GM21737 (cell line): ENCODE measurements around the gene RAPGEF3.

Experiments used
- ATAC-seq: cut with Tn5 transposase; IDR thresholded peaks from one replicate; pipeline ENCODE4 v1.9.1; 2021; ENCODE audit warnings: mild to moderate bottlenecking, moderate library complexity; ENCODE audit not compliant: unreplicated experiment

RAPGEF3 gene, protein sequence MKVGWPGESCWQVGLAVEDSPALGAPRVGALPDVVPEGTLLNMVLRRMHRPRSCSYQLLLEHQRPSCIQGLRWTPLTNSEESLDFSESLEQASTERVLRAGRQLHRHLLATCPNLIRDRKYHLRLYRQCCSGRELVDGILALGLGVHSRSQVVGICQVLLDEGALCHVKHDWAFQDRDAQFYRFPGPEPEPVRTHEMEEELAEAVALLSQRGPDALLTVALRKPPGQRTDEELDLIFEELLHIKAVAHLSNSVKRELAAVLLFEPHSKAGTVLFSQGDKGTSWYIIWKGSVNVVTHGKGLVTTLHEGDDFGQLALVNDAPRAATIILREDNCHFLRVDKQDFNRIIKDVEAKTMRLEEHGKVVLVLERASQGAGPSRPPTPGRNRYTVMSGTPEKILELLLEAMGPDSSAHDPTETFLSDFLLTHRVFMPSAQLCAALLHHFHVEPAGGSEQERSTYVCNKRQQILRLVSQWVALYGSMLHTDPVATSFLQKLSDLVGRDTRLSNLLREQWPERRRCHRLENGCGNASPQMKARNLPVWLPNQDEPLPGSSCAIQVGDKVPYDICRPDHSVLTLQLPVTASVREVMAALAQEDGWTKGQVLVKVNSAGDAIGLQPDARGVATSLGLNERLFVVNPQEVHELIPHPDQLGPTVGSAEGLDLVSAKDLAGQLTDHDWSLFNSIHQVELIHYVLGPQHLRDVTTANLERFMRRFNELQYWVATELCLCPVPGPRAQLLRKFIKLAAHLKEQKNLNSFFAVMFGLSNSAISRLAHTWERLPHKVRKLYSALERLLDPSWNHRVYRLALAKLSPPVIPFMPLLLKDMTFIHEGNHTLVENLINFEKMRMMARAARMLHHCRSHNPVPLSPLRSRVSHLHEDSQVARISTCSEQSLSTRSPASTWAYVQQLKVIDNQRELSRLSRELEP

DNA sequence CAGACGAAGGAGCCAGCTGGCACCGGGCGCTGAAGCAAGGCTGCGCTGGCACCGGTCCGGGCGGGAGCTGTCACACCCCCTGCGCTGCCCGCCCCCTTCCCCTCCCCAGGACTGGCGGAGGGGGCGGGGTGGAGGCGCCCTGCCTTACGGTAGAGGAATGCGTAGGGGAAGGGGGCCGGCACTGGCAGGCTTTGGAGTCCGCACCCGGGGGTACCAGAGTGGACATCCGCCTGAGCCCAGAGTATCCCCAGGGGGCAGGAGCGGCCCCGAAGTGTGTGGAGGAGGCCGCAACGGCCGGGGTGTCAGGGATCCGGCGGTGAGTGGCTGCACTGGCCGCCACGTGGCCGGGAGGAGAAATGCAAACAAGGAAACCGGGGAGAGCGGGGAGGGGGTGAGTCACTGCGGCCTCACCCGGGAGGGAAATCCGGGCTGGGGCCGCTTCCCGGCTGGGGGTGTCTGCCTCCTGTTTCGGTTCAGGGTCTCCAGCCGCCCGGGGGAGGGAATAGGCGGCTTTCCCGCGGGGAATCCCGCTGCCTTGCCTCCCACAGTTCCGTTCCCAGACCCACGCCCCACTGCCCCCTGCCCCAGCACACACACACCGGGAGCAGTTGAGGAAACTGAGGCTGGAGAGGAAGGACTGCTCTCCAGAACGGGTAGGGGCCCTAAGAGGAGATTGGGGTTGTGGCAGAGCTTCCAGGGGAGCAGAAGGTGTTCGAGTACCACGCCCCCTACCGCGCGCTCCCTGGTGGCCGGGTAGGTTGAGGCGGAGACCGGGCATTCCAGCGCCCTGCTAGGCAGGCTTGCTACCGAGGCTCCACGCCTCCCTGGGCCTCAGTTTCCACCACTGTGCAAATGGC lies at the start of gene RAPGEF3:
TSS of gene RAPGEF3 (minus strand) at position 47 of the 857 bp plus-strand sequence. CDS start 324 bp downstream, outside the sequence.
- ATAC-seq = peak; percentile 60

DNA sequence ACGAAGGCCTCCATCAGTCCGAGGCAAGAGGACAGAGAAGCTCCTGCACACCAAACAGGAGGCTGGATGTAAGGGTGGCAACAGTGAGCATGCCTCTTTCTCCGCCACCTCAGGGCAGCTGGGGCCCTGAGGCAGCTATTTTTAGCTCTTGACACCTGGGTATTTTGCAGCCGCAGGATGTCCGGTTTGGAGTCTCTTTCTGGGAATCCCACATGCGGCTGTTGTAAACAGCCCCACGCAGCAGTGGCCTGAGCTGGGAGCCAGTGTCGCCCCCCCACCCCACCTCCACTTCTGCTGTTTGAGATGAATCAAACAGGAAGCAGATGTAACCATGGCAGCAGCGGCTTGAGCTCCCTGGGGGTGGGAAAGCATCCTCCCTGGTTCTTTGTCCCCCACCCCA lies 49.4 kb upstream of the RAPGEF3 start:
- ATAC-seq = peak; percentile 39

DNA sequence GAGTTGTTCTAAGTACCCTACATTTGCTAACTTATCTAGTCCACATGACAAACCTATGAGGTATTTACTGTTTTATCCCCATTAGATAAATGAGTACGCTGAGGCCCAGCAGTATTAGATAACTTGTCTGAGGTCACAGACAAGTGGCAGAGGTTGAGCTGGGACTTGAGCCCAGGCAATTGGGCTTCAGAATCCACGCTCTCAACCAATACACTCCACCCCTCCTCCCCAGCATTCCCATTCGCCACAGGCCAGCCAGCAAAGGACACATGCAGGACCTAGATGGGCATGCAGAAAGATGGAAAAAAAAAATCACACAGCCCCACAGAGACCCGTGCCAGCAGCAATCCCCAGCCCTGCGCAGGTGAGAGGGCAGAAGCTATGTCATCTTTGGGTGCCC lies 48.7 kb upstream of the RAPGEF3 start:
- no peak for ATAC-seq

DNA sequence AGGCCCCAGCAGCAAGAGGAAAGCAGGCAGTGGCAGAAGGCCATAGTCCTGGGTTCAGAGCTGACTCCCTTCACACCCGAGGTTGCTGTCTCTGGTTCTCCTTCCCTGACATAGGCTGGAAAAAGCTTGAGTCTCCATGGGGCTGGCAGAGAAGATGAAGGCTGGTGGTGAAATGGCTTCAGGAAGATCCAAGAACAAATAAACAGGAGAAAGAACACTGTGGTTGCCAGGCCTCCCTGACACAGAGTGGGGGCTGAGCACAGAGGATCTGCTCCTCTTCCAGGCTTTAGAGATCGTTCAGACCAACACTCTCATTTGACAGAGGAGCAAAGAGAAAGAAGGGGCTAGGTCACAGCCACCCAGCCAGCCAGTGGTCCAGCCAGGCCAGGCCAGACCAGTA lies 46.7 kb upstream of the RAPGEF3 start:
- no peak for ATAC-seq

DNA sequence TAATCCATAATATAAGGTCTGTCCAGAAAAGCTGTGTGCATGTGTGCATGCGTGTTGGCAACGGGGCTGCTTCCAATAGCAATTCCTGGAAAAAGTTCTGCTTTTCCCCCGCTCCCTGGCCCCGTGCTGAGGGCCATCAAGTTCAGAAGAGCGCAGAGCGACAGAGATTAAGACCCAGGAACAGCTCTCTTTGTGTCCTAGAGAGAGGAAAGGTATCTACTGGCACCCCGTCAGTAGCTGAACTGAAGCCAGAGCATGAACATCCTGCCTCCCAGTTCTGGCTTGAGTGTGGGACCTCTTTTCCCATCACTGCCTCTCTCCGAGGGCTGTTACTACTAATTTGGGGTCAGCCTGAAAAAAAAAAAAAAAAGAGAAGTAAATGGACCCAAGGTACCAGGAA lies 45.5 kb upstream of the RAPGEF3 start:
- ATAC-seq = no peak

DNA sequence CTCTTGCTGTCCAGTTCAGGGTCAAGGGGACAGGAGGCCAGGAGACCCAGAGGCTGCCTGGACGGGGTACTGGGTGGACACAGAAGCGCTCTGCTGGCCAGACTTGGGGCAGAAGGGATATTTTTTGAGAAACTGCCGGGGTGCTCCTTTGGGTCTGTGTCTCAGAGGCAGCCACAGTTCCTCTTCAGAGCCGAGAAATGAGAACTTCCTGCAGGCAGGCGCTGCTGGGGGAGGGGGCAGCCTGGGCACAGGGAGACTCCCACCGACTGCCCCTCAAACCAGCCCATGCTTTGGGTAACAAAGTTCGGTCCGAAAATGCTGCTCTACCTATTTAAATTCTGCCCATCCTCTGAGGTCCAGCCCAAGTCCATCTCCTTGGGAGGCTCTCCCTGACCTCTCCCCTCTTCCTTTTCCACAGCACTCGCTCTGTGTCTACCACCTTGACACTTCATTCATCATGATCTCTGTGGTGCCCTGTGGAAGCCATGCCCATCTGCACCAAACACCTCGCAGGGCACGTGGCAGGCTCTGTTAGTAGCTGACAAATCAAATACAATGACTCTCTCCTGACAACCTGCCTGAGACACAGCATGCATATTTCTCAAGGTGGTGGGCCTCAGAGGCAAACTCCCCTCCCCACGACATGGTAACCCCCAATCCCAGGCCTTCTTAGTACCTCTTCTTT lies 44.7 kb upstream of the RAPGEF3 start:
- no peak for ATAC-seq

DNA sequence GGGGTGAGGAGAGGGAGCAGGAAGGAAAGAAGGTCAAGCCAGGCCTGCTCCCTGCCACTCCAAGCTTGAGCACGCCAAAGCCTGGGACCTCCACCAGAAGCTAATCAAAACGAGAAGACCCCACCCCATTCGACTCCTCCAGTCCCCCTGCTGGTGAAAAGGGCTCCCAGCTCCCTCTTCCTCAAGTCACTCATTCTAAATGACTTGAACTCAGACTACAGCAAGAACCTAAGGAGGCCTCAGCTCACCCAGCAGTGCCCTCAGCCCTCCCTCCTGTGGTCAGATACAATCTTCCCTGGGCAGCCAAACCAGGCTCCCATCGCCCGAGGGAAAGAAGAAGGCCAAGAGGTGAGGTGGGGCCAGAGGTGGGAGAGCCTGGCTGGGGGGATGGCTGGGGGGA lies 43.6 kb upstream of the RAPGEF3 start:
- ATAC-seq = no peak

DNA sequence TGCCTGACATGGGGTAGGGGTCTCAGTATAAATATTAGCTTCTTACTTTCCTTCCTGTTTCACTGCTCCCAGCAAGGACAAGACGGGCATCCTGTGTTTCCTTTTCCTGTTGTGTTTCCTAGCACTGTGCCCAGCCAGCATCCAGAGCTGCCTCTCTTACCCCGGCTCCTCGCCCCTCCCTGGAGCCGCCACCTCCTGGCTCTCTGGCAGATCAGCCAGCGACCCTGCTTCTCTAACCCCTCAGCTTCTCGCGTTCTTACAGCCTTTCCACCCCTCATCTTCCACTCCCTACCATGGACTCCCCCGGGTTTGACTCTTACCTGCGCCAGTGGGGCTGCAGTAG lies 43.2 kb upstream of the RAPGEF3 start:
- ATAC-seq = no peak

DNA sequence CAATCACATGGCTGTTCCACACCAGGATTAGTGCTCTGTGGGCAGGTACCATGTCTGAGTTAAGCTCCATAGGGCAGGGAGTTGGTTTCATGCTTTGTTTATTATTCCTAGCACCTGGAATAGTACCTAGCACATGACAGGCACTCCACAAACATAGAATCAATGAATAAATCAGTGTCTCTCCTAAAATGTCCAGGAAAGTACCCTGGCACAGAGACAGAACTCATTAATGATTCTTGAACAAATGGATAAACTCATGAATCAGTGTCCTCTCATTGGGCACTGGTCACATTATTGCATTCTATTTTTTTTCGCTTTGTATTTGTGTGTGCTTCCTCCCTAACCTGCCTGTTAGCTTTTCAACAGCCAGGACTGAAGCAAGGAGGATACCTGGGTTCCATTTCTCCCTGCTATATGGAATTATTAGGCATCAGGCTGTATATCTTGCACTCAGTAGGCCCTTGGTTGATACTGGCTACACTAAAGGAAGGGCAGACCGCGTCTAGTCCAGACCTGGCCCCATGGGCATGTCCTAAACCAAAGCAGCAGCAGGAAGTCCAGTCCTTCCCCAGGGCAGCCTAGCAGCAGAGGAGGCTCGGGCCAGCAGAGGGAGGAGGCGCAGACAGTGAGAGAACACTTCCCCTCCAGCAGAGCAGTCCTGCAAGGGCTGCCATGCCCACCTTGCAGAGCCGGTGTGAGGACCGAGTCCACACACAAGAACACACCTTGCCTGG lies 42.7 kb upstream of the RAPGEF3 start:
- ATAC-seq = no peak

DNA sequence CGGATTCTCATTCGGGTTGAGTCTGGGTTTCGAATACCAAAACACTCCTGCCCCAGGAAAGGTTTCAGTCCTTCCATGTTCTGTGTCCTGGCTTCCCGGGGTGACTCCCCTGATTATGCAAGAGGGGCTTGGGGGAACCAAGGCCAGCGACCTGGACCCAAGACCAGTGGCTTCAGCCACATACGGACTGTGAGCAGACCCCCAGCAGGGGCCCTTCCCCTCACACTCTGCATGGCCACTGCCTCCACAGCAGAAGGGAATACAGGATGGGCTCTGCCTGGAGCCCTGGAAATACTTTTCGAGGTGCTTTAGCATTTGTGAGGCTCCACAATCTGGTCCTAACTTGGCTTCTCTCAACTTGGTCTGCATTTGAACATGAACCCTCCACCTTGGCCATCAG lies 41.9 kb upstream of the RAPGEF3 start:
- ATAC-seq = no peak

DNA sequence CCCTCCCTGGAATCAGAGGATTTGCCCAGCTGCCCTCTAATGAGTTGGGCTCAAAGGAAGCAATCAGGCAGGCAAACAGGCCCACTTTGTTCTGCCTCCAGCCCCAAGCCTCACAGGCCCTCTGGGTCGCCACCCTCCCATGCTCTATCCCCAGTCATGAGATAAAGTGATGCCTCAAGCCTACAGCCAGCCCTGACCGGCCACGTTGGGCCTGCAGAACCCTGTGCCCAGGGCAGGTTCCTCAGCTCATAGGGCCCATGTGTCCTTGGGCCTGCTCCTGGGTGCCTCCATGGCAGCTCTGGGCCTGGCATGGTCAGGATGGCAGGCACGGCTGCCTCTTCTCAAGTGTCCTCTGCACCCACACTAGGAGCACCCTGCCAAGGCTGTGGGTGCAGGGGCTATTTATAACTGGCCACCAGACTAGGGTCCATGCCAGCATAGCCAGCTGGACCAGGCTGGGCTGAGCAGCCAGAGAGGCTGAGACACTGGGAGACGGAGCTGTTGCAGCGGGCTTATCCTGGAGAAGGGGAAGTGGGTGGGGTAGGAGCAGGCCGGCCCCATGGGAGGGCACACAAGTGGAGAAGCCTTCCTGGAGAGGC lies 40.8 kb upstream of the RAPGEF3 start:
- no peak for ATAC-seq

DNA sequence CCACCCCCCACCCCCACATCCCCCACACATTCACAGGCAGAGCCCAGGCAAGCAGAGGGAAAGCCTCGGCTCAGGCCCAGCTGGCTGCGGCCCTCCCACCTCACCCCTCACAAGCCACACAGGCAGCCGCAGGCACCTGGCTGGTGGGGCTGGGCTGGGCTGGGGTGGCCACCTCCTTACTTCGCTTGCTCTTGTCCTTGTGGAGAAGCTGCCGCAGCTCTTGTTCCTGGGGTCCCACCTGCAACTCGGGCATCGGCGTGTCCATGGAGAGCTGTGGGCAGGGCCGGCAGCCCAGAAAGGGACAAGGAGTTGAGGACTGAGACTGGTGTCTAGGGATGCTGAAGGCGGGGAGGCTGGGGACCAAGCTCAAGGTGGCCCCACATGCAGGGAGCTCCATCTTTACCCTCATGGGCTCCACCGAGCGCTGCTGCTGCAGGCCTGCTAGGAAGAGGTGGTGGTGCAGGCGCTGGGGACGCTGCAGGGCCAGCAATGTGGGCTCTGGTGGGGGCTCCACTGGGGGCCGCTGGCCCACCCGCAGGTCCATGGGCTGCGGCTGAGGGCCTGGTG lies 39.8 kb upstream of the RAPGEF3 start:
- no peak for ATAC-seq

DNA sequence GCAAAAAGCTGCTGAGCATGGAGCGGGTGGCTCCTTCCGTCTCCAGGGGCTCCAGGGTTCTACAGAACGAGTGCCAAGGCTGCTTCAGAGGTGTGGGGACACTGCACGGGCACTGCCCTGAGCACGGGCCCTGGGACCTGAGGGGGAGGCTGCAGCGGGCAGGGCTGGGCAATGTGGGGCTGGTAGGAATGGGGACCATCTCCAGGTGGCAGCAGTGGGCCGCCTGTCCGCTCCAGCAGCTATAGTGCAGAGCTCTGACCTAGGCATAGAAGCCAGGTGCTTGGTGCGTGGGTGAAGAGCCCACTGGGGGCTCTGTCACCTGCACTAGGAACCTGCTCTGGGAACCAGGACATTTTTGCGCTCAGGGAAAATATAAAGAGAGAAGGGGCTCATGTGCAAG lies 38.8 kb upstream of the RAPGEF3 start:
- no peak for ATAC-seq

DNA sequence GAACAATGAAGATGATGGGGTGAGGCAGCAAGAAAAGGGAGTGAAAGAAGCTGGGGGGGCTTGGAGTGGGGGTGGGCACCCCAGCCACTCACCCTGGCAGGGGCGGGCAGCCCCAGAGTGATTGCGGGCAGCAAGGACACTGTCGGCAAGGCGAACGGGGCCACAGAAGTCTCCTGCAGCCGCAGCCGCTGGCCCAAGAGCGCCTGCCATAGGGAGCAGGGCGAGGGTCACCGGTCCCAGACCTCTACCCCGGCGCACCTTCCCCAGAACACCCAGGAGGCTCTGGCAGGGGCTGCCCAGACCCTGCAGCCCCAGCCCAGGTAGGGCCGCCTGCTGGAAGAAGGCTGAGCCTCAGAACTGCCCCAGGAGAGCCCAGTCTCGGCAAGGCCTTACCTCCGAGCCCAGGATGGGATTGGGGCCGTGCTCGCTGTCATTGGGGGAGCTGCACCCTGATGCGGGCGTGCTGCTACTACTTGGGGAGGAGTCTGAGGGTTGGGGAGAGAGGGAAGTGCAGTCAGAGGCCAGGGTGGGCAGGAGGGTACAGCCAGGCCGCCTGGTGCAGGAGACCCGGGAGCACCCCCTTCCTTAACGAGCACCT lies 37.2 kb upstream of the RAPGEF3 start:
- ATAC-seq = no peak

DNA sequence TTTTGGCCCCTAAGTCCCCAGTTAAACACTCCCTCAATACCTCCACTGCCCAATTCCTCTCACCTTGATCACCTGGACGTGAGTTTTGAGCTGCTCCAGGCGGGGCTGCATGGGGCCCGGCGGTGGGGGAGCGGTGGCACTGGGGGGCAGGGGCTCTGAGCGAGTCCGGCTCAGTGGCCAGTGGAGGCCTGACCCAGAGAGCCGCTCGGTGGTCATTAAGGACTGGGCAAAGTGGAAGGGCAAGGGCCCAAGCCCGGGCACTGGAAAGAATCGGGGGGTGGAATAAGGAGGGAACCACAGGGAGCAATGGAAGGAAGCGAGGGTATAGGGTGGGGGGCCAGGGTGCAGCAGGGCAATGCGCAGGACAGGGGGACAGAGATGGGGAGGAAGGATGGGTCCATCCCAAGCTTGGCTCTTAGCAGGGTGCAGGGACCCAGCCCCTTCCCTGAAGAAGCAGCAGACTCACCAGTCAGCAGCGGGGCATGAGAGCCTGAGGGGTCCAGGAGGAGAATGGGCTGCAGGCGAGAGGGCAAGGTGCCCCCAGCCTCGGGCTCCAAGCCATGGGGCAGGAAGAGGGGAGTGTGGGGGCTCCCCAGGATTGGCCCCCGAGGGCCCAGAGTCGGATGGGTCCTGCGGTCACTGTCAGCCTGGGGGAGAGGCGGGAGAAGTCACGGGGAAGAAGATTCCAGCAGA lies 36.6 kb upstream of the RAPGEF3 start:
- no peak for ATAC-seq

DNA sequence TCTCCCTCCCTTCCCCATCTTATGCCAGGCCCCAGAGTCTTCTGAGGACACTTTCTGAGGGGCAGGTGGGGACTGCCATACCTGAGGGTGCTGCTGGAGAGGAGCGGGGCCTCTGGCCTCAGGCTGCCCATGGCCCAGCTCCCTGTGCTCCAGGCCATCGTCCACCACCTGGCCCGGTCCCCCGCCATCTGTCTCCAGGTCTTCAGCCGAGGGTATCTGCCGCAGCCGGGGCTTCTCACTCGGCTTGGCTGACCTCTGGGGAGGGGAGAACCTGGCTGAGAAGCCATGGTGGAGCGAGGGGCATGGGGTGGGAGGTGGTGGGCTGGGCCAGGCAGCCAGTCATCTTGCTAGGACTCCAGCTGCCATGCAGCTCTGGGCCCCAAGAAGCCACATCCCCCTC lies 36.0 kb upstream of the RAPGEF3 start:
- ATAC-seq = no peak

DNA sequence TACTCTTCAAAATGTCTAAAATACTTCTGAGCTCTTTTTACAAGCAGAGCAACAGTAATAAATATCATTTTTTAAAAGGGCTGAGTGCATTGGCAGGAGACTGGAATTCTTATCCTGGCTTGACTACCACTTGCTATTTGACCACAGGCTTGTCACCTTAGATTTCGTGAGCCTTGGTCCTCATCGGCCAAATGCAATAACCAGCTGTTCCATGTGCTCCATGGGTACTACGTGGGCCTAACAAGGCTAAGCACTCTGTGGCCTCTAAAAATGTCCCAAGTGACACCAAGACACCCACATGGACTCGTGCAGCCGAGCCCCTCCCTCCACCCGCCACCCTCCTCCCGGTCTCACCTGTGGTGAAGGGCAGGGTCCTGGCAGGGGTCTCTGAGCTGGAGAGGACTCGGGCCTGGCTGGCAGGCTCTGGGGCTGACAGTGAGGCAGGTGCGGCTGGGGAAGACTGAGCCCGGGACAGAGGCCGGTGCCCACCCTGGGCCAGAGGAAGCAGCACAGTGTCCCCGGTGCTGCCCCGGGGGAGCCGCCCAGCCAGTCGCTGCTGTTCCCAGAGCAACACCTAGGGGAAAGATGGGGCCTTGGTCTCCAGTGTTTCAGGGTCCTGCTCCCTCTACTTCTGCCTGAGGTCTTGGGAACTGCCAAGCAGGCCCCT lies 34.5 kb upstream of the RAPGEF3 start:
- no peak for ATAC-seq

DNA sequence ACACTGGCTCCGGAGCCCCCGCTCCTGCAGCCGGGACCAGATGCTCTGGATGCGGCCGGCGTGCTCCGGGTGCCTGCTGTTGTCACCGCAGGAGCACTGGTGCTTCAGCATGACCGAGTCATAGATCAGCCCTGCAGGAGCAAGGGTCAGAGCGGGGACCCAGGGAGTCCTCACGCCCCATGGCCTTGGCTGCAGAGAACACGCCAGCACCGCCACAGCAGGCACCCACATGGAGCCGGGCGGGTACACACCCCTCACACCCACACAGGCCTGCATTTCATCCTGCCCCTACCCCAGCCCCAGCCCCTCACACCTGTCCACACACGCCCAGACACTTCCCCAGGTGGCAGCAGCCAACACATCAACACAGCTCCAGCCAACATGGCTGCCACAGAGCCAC lies 33.2 kb upstream of the RAPGEF3 start:
- no peak for ATAC-seq
